GM19438 (cell line): ENCODE measurements around the gene SIAE.
"Not testable (repeated sequence)": the region's sequence is repeated elsewhere in the genome, so short reads cannot be mapped to it uniquely, and the experiment has no call there.

ENCODE experiments used
- ATAC-seq: cut with Tn5 transposase; IDR thresholded peaks from one replicate; pipeline ENCODE4 v1.9.1; 2021; ENCODE audit warnings: low read depth; ENCODE audit not compliant: unreplicated experiment

SIAE gene

DNA sequence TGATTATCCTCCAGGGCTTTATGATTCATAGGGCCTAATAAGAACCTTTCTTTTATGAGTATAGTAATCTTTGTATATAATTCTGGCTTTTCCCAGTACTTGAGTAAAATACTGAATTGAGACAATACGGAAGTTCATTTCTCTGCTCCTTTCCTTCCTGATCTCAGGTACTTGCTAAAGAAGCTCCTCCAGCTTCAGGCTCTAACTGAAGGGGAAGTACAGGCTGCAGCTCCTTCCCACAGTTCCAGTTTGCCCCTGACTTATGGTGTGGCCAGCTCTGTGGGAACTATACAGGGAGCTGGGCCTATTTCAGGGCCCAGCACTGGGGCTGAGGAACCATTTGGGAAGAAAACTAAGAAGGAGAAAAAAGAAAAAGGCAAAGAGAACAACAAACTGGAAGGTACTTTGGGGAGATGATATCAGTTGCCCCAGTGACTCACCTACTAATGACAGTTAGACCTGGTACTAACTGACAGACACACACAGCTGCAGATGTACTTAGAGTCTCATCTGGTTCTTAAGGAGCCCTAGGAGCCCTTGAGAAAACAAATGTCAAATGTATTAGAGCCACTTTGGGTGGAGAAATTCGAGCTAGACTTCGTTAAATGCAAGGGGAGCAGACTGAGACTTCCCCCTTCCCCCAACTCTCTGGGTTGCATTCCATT is 47.9 kb downstream of the SIAE start:
- no peak for ATAC-seq

DNA sequence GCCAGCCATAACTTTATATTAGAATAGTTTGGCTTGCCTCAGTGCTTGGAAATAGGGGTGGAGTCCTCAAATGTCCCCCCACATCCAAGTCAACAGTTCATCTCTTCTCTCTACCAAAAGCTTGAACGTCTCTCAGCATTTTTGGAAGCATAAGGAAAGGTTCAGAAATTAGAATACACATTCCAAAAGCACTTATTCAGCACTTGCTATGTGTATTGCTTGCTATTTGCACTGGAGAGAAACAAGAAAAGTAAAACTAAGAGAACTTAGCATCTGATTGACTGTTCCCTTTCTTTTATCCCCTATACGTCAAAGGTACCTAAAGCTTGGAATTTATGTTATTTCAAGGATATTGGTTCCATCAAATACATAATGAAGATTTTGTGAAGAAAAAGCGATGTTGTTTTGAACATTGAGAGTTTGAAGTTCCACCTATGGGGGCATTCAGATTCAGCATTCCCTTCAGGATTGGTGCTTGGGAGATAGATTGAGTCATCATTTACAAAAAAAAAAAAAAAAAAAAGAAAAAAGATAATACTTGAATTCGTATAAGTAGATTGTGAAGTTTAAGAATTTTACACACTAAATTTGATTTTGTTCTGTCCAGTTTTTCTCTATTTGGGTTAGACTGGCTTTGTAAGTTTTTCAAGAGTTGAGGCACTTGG is 49.5 kb downstream of the SIAE start:
- no peak for ATAC-seq

GRCh38 chr11:124622531-124623451 is 50.7 kb downstream of the SIAE start, which contains the start of gene TBRG1:
TSS of gene TBRG1 (plus strand) at chr11:124622864. CDS start at chr11:124623084, 220 bp downstream.
- peak; percentile 99 for ATAC-seq

DNA sequence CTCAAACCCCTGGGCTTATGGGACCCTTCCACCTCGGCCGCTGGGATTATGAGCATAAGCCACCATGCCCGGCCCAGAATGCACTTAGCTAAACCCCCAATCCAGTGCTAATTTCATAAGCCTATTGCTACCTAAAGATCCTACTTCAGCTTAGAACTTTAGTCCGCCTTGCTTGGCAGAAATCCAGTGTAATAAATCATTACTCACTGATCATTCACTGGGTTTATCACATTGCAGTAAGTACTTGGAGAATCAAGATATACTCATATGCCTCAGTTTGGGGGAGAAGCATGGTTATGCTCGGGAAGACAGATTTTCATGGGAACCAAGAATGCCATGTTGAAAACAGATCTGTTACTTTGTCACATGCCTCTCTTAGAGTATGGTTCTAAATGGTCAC is 54.7 kb downstream of the SIAE start:
- ATAC-seq = no peak

DNA sequence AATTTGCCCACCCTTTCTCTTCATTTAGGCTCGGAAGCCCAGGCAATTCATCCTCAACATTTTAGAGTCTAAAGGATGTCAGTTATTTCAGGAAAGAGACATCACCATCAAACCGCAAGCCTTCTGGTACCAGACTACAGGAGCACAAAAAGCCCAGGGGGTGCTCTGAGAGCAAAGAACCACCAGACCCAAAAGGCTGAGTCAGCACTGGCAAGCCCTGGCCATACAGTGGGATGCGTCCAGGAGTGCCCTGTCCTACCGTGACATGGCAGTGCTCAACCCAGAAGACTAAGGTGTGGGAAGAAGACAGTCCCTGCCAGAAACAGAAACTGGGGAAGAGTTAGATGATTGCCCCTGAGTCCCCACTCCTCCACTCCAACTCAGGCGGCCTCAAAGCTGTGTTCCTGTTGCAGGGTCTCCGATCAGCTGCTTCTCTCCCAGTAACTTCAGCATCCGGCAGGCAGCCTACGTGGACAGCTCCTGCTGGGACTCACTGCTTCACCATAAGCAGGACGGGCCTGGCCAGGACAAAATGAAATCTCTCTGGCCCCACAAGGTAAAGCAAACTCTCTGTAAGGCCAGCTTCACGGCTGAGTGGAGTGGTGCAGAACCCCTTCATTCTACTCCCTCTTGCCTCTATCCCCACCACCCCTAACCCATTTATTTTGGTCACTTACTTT is 60.8 kb downstream of the SIAE start:
- ATAC-seq = no peak

DNA sequence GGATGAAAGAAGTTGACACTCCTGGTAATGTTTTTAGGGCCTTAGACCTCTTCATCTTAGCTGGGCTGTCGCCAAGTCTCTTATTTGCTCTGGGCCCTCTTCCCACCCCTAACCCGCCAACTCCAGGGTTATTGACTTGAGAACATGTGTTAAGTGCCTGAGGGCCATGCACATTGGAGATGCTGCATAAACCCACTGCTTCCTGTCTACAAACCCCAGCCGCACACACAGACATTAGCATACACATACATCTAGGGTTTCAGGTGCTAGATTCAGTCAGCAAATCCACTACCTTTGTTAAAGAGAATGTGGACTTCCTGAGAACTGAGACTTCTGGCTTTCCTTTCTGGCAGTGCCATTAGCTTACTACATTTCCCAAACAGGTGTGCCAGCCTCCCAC is 61.5 kb downstream of the SIAE start:
- peak; percentile 55 for ATAC-seq

DNA sequence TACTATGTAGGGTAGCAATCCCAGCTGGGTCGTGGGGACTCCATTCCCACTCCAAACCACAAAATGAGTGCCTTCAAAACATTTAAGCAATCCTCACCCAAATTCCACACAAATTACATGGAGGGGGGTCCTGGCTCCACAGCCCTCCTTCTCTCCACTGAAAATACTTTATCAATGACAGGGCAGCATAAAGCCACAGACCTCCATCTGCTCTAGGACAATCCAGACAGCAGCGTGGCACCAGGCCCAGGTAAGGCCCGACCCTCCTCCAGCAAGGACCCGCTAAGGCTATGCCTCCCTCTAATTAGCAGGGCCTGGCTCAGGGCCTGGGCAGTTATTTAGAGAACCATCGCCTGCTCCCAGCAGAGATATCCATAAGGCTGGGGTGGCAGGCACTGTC is 62.5 kb downstream of the SIAE start, which contains the start of gene PANX3:
Gene PANX3, plus strand, starts transcription at position 365 of the 400 bp plus-strand sequence. CDS start 129 bp downstream, outside the sequence.
- ATAC-seq = no peak

GRCh38 chr11:124610295-124610694 is 63.2 kb downstream of the SIAE start:
- no peak for ATAC-seq

- no peak for ATAC-seq
These were observed 65.4 kb downstream of the SIAE start for GRCh38 chr11:124608147-124608546.

DNA sequence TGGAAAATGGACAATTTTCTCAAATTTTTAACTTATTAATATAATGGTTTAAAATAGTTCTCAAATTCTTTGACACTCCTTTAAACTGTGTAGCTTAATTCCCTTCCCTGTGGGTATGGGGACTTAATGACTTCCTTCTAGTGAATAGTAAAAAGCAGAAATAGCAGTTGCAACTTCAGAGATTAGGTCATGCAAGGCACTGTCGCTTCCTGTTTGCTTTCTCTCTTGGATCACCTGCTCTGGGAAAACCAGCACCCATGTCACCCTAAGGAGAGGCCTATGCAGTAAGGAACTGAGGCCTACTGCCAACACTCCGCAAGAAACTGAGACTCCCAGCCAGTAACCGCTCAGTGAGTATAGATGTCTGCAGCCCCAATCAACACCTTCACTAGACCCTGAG is 67.8 kb downstream of the SIAE start:
- ATAC-seq = no peak

GRCh38 chr11:124602723-124603122 is 70.8 kb downstream of the SIAE start:
- ATAC-seq = not testable (repeated sequence)

GRCh38 chr11:124602193-124602592 is 71.3 kb downstream of the SIAE start:
- no peak for ATAC-seq

DNA sequence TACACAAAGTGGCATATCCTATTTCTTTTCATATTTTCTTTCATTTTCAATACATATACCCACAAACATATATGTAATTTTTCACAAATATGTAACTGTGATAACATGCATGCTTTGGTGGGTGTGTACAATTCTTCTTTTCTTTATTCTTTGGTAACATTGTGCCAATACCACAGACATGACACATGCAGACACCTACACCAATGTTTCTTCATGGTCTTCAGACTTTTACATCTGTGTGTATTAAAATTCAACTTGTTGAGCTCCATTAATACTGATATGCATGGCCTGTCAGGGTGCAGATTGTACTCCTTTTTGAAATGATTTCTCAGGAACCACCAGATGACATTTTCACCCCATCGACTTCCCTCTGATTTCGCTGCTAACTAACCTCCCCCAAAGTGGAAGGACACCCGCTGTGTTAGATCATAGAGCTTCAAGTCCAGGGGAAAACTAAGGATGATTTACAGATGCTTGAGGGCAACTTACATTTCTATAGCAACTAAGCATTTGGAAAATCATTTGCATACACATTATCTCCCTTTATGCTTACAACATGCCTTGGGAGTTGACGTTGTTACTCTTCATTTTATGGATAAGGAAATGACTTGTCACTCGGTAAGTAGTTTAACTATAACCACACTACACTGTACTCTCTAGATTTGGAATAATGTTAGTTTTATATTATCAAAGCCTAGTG is 72.8 kb downstream of the SIAE start:
- no peak for ATAC-seq

DNA sequence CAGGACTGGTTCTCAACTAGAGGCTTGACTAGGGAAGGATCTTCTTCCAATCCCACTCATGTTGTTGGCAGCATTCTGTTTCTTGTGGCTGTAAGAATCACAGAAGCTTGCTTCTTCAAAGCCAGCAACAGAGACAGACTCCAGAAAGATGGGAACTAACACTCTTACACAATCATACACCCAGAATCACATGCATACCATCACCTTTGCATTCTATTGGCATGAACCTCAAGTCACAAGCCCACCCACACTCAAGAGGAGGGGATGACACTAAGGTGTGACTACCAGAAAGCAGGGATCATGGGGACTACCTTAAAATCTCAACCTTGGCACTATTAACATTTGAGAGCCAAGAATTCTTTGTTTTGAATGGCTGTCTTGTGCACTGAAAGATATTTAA is 75.9 kb downstream of the SIAE start:
- no peak for ATAC-seq

- ATAC-seq = no peak
These were observed 78.2 kb downstream of the SIAE start for GRCh38 chr11:124595302-124595701.

- ATAC-seq = no peak
These were observed 80.9 kb downstream of the SIAE start for GRCh38 chr11:124592627-124593026.

DNA sequence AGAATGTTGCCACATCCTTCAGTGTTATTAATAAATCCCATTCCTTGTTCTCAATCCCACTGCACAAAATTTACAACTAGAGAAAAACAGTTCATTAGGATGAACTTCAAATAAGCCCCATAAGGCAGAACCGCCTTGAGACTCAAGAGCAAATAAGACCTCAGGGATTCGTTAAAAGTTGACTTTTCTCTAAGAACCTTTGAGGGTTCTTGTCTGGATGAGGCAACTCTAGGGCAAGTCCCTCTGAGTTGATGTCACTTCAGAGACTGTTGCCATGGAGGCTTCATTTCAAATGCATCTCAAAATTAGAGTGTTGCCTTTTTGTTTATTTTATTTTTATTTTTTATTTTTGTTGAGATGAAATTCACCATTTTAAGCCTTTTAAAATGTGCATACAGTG is 82.1 kb downstream of the SIAE start:
- no peak for ATAC-seq

DNA sequence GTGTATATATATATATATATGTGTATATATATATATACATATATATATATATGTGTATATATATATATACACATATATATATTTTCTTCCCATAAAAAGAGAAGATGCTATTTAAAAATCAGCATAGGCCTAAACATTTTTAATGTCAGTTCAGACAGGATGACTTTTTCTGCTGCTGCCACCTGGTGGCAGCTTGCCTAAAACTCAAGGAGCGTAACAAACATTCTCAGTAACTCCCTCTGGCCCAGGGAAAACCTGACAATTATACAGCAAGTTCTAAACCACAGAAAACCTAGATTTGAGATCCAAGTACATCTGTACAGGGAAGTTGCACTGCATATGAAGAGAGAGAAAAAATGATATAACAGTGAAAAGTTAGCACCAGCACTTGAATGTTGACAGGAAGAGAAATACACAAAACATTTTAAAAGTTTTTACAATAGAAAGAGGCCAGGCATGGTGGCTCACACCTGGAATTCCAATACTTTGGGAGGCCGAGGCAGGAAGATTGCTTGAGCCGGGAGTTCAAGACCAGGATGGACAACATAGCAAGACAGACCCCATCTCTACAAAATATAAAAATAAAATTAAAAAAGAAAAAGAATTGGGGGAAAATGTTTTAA is 87.2 kb downstream of the SIAE start:
- ATAC-seq = no peak

DNA sequence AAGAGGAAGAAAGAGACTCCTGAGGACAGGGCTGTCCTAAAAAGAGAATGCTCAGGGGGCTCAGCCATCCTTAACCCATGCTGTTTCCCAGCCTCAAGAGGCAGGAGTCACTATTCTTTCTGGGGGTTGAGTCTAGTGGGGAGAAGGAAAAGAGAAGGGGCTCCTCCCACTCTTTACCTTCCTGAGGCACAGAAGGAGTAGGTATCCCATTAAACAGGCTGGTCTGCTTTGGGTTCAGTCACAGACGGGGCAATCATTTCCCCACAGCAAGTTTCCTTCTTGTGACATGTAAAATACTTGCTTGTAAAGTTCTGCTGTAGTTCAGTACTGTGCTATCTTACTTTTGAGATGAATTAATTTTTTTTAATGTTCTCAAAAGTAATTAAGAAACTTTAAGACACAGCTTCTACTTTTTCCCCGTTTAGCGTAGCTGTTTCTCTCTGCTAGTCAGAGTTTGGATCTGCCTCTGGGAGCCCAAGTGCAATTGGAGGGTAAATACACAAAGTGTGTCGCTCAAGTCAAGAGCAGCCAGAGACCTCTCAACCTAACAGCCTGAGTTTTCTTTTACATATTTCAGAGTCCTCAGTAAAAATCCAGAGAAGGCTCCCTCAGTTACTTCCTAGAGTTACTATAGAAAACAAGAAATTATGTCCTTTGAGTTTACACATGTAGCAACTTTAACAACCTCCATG is 88.7 kb downstream of the SIAE start:
- no peak for ATAC-seq
